BJ (cell line): Measurements from ENCODE around the gene GARIN5B. TPM values are rescaled to one million over a fixed set of nuclear protein-coding genes. Genes with fewer than 3 reads are reported as not detected.

Experiments used
- CTCF ChIA-PET: fragments of 350-600 bp; formaldehyde crosslinking; extraction: SDS; loops from one replicate; lab custom pipeline; 2021; ENCODE audit warnings: antibody characterized with exemption, inconsistent platforms; lab: Yijun Ruan, JAX
- POLR2A ChIA-PET: fragments of 300-600 bp; sonication (Branson Sonifier 250); formaldehyde crosslinking; extraction: SDS; loops from one replicate; lab custom pipeline; 2021; ENCODE audit warnings: antibody characterized with exemption; lab: Charles Lee
- DNase-seq: peaks from one replicate; pipeline ENCODE4 v3.0.0-alpha.2; 2011; ENCODE audit warnings: low read depth
- H3K27me3 ChIP-seq: 2 replicates; pipeline ENCODE4 v1.6.0; 2011; ENCODE audit warnings: low read length; ENCODE audit not compliant: control insufficient read depth, insufficient read depth
- H3K36me3 ChIP-seq: 2 replicates; pipeline ENCODE4 v1.5.1; 2011; ENCODE audit warnings: low read length; ENCODE audit not compliant: control insufficient read depth, insufficient read depth
- H3K4me3 ChIP-seq: 2 replicates; pipeline ENCODE4 v1.5.1; 2011; ENCODE audit warnings: low read depth, mild to moderate bottlenecking, control low read depth, low read length
- polyA plus RNA-seq: library from polyadenylated mRNA; depleted of rRNA; stranded (reverse); fragments of >200 nt; gene quantifications from 2 replicates; pipeline ENCODE4 v1.2.3, GENCODE V29; 2011
- TF ChIP-seq, protein P1 (sequence below): IDR thresholded peaks from 2 replicates; pipeline ENCODE4 v1.5.1; 2011; ENCODE audit warnings: low read depth, mild to moderate bottlenecking, control low read depth, inconsistent platforms, low read length, moderate library complexity; ENCODE audit not compliant: insufficient read depth

The GARIN5B gene
- polyA plus RNA-seq, 1 experiment, result 0.02 TPM

- ChIA-PET CTCF (interaction anchor here (1.8 kb wide), 1 partner anchor 30 kb away, joined by 5 read pairs; the partner anchor contains the start of gene KMT5C), POLR2A (no interaction called here)
- Histone ChIP-seq H3K36me3 (peaks cover 17% of the 10 kb centered on the region), H3K4me3 (no peak overlapping the region), H3K27me3 (no peaks in the 10 kb centered on the region)
- DNase-seq, result no peak
- TF ChIP-seq, protein P1, sequence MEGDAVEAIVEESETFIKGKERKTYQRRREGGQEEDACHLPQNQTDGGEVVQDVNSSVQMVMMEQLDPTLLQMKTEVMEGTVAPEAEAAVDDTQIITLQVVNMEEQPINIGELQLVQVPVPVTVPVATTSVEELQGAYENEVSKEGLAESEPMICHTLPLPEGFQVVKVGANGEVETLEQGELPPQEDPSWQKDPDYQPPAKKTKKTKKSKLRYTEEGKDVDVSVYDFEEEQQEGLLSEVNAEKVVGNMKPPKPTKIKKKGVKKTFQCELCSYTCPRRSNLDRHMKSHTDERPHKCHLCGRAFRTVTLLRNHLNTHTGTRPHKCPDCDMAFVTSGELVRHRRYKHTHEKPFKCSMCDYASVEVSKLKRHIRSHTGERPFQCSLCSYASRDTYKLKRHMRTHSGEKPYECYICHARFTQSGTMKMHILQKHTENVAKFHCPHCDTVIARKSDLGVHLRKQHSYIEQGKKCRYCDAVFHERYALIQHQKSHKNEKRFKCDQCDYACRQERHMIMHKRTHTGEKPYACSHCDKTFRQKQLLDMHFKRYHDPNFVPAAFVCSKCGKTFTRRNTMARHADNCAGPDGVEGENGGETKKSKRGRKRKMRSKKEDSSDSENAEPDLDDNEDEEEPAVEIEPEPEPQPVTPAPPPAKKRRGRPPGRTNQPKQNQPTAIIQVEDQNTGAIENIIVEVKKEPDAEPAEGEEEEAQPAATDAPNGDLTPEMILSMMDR, result no peak
These were observed 53.6 kb downstream of the GARIN5B start for GRCh38 chr19:55309448-55309847.

DNA sequence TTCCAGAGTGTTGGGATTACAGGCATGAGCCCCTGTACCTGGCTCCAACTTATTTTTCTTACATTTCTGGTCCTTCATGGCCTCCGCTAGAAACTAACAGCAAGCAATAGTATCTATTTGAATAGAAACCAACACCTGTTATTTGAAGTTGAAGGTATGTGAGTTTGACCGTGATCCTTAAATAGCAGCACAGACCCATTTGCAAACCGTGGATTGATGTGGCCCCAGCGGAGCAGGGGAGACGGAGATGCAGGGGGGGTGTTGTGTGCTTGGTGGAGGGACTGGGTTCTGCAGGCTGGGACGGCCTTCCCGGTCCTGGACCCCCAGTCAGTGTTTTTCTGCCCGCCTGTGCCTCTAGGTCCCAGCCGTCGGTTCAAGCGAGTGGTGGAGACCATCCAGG, 54.8 kb downstream of the GARIN5B start:
- no peak for DNase-seq

GRCh38 chr19:55306712-55307111, 56.3 kb downstream of the GARIN5B start:
- CTCF ChIA-PET, result interaction anchor here (1.1 to 1.2 kb wide), 2 partner anchors 15 to 111 kb away, joined by 3 to 4 read pairs; no protein-coding TSS in a partner anchor
- no peaks in the 10 kb centered on the region for H3K27me3 ChIP-seq
- POLR2A ChIA-PET, result no interaction called here
- peaks cover 29% of the 10 kb centered on the region for H3K36me3 ChIP-seq
- no peak overlapping the region for H3K4me3 ChIP-seq
- TF ChIP-seq, protein P1, result no peak
- no peak for DNase-seq

More for the DNA sequence above, 54.8 kb downstream of the GARIN5B start:
- peaks cover 25% of the 10 kb centered on the region for H3K36me3 ChIP-seq
- no peak overlapping the region for H3K4me3 ChIP-seq
- ChIA-PET CTCF (no interaction called here), POLR2A (no interaction called here)
- H3K27me3 ChIP-seq, result no peaks in the 10 kb centered on the region
- TF ChIP-seq, protein P1, result no peak

- TF ChIP-seq, protein P1, result no peak
- no peak overlapping the region for H3K4me3 ChIP-seq
- H3K36me3 ChIP-seq, result peaks cover 29% of the 10 kb centered on the region
- no peaks in the 10 kb centered on the region for H3K27me3 ChIP-seq
- ChIA-PET POLR2A (no interaction called here), CTCF (interaction anchor here (0.9 to 1.2 kb wide), 3 partner anchors 13 to 112 kb away, joined by 3 to 4 read pairs (median 3); no protein-coding TSS in a partner anchor)
- no peak for DNase-seq
These were observed 57.0 kb downstream of the GARIN5B start for GRCh38 chr19:55305983-55306562.

- POLR2A ChIA-PET, result no interaction called here
- H3K27me3 ChIP-seq, result no peaks in the 10 kb centered on the region
- DNase-seq, result no peak
- CTCF ChIA-PET, result interaction anchor here (0.9 kb wide), 1 partner anchor 13 kb away, joined by 3 read pairs; no protein-coding TSS in a partner anchor
- peaks cover 29% of the 10 kb centered on the region for H3K36me3 ChIP-seq
- H3K4me3 ChIP-seq, result no peak overlapping the region
- TF ChIP-seq, protein P1, result no peak
These were observed 57.6 kb downstream of the GARIN5B start for GRCh38 chr19:55305491-55305890.
